Colonic mucosa (tissue), 4 donors: Measurements from ENCODE around the gene EIF2D. TPM values are rescaled to one million over a fixed set of nuclear protein-coding genes. Genes with fewer than 3 reads are reported as not detected.

Experiments used
- DNase-seq: peaks from one replicate; pipeline ENCODE4 v3.0.0-alpha.2; 2020
- H3K27ac ChIP-seq: fragments of 200-600 bp; one replicate; pipeline ENCODE4 v1.8.0; 2021
- H3K27me3 ChIP-seq: fragments of 200-600 bp; one replicate; pipeline ENCODE4 v1.8.0; 2021
- H3K36me3 ChIP-seq: fragments of 200-600 bp; one replicate; pipeline ENCODE4 v1.8.0; 2021
- H3K4me1 ChIP-seq: fragments of 200-600 bp; one replicate; pipeline ENCODE4 v1.8.0; 2021; ENCODE audit warnings: mild to moderate bottlenecking
- H3K4me3 ChIP-seq: fragments of 200-600 bp; one replicate; pipeline ENCODE4 v1.8.0; 2021
- H3K9ac ChIP-seq, 2 donors: one replicate each; pipeline ENCODE4 v1.7.0; 2013; ENCODE audit warnings: control low read depth in 2 of 2, low read depth in 2 of 2, low read length in 2 of 2
- H3K9me3 ChIP-seq: fragments of 200-600 bp; one replicate; pipeline ENCODE4 v1.8.0; 2021
- intact Hi-C: fragments of 100-400 bp; cut with DNase I; formaldehyde crosslinking; loops from one replicate; pipeline ENCODE4 v1.14.1; 2022
- total RNA-seq, 2 donors: library from RNA; stranded (reverse); fragmentation: NEBNext Ultra II Directional in 1 of 2; extraction: Animal tissue kit (Norgen Biotek cat#: 25700) in 1 of 2; gene quantifications; one replicate each; pipeline ENCODE4 v1.2.1, GENCODE V29; 2021
- TF ChIP-seq, protein P1 (sequence below): fragments of 200-600 bp; IDR thresholded peaks from one replicate; pipeline ENCODE4 v1.8.0; 2022; ENCODE audit warnings: antibody characterized with exemption, mild to moderate bottlenecking
- donor health status: healthy.
- donor health status: DM: no; HTN: no; CAD: no.
- donor health status: DM: no; HTN: no; CAD: no.

The EIF2D gene
- total RNA-seq, 2 donors from 2014 or later, result 39.2 to 45.0 TPM

DNA sequence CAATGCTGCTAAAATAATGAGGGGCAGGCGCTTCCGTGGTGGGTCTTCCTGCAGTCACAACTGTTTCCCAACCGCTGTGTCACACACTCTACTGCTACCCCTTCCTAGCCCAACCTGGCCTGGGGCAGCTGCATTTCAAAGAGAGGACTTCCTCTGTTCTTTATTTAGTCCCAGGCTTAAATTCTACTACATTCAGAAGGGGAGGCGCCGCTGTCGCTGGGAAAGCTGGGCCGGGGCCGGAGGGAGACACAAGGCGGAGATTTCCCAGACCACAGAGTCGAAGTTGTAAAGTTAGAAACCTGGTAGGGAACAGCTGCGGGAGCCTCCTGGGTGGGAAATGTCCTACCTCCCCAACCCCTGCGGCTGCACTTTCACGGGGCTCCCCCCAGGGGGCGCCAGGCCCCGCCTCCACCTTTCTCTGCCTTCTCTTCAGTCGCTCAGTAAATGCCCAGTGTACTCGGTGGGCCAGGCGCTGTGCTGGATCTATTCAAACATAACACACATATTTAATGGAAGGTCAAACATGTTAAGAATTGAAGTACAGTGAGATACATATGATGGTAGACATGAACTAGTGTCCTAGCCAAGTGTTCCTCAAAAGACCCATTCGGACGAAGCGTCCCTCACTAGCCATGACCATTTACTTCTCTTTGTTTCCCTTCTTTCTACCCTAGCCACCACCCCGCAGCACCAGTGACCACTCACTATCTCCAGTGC lies 46.2 kb upstream of the EIF2D start:
- Histone ChIP-seq H3K27ac (no peak overlapping the region), H3K9ac (no peak overlapping the region), H3K27me3 (peaks cover 2% of the 10 kb centered on the region), H3K4me1 (no peaks in the 10 kb centered on the region), H3K36me3 (no peaks in the 10 kb centered on the region), H3K9me3 (no peaks in the 10 kb centered on the region), H3K4me3 (no peak overlapping the region)
- no peak for DNase-seq
- intact Hi-C loops, result no loop called here
- TF ChIP-seq, protein P1, sequence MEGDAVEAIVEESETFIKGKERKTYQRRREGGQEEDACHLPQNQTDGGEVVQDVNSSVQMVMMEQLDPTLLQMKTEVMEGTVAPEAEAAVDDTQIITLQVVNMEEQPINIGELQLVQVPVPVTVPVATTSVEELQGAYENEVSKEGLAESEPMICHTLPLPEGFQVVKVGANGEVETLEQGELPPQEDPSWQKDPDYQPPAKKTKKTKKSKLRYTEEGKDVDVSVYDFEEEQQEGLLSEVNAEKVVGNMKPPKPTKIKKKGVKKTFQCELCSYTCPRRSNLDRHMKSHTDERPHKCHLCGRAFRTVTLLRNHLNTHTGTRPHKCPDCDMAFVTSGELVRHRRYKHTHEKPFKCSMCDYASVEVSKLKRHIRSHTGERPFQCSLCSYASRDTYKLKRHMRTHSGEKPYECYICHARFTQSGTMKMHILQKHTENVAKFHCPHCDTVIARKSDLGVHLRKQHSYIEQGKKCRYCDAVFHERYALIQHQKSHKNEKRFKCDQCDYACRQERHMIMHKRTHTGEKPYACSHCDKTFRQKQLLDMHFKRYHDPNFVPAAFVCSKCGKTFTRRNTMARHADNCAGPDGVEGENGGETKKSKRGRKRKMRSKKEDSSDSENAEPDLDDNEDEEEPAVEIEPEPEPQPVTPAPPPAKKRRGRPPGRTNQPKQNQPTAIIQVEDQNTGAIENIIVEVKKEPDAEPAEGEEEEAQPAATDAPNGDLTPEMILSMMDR, result peak; percentile 60

DNA sequence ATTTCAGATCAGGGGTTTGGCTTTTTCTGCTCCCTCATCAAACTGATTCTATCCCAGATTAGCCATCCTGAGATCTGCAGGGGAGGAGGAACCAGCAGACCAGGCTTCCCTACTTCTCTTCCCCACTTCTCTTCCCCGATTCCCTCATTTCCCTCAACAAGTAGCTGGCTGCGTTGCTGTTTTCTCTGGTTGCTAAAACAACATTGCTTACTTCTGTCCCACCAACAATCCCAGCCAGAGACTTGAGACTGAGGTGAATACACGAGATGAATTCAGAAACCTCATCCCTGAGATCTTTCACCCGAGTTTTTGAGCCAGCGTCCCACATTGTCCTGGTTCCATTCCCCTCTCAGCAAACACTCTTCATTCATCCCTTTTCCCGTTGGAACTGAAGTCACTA lies 45.5 kb upstream of the EIF2D start:
- no peaks in the 10 kb centered on the region for H3K36me3 ChIP-seq
- TF ChIP-seq, protein P1, result no peak
- H3K27ac ChIP-seq, result no peak overlapping the region
- peak overlapping the region in 1 of 2 donors; percentile 18 for H3K9ac ChIP-seq
- H3K4me3 ChIP-seq, result no peak overlapping the region
- DNase-seq, result no peak
- intact Hi-C loops, result no loop called here
- H3K4me1 ChIP-seq, result no peaks in the 10 kb centered on the region
- no peaks in the 10 kb centered on the region for H3K27me3 ChIP-seq
- H3K9me3 ChIP-seq, result no peaks in the 10 kb centered on the region

DNA sequence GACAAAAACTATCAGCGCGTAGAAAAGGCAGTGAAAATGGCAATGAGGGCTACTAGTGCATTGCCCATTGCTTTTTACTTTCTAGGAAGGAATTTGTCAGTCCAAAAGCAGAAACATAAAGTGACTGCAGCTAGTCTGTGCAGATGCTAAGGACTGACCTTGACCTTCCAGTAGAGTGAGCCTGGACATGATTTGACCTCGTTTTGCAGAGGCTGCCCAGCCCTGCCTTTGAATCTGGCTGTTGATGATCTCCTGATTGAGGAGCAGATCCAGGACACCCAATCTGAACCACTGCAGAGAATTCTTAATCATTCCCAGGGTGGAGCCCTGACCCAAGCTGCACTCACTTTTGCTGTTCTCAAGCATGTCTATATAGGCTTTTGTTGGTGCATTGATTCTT lies 44.7 kb upstream of the EIF2D start:
- no peaks in the 10 kb centered on the region for H3K4me1 ChIP-seq
- DNase-seq, result no peak
- no peaks in the 10 kb centered on the region for H3K9me3 ChIP-seq
- H3K36me3 ChIP-seq, result no peaks in the 10 kb centered on the region
- no peak overlapping the region for H3K27ac ChIP-seq
- no peak overlapping the region for H3K9ac ChIP-seq
- intact Hi-C loops, result no loop called here
- no peak overlapping the region for H3K4me3 ChIP-seq
- H3K27me3 ChIP-seq, result no peaks in the 10 kb centered on the region
- TF ChIP-seq, protein P1, result no peak

GRCh38 chr1:206655471-206655882 lies 43.2 kb upstream of the EIF2D start:
- H3K9ac ChIP-seq, result no peak overlapping the region
- no peaks in the 10 kb centered on the region for H3K27me3 ChIP-seq
- no peak overlapping the region for H3K27ac ChIP-seq
- intact Hi-C loops, result no loop called here
- no peaks in the 10 kb centered on the region for H3K9me3 ChIP-seq
- TF ChIP-seq, protein P1, result no peak
- DNase-seq, result no peak
- no peak overlapping the region for H3K4me3 ChIP-seq
- H3K36me3 ChIP-seq, result no peaks in the 10 kb centered on the region
- no peaks in the 10 kb centered on the region for H3K4me1 ChIP-seq

- Histone ChIP-seq H3K27me3 (no peaks in the 10 kb centered on the region), H3K9ac (no peak overlapping the region), H3K36me3 (no peaks in the 10 kb centered on the region), H3K9me3 (no peaks in the 10 kb centered on the region), H3K4me1 (no peaks in the 10 kb centered on the region), H3K4me3 (no peak overlapping the region), H3K27ac (no peak overlapping the region)
- intact Hi-C loops, result no loop called here
- DNase-seq, result no peak
- TF ChIP-seq, protein P1, result no peak
Observed at GRCh38 chr1:206654828-206655227, 42.6 kb upstream of the EIF2D start.
